Peyer's patch (tissue), 4 donors: ENCODE data around the gene SMIM36.
A peak's percentile ranks its signal among the peaks of the same experiment; 100 is the strongest.

Experiments used
- POLR2A ChIP-seq, 2 donors: fragments of 450-650 bp; IDR thresholded peaks; one replicate each; pipeline ENCODE4 v1.5.1; 2017; ENCODE audit warnings: antibody characterized with exemption in 2 of 2, mild to moderate bottlenecking in 2 of 2, moderate library complexity in 2 of 2
- TF ChIP-seq, protein P1 (sequence below), 6 experiments: fragments of 450-650 bp in 4 of 6; fragments of 200-600 bp in 2 of 6; sonication (generic) in 1 of 6; IDR thresholded peaks; one replicate each; pipeline ENCODE4 v1.5.1; 2017 to 2019; ENCODE audit warnings: antibody characterized with exemption in 6 of 6, mild to moderate bottlenecking in 3 of 6, moderate library complexity in 1 of 6

DNA sequence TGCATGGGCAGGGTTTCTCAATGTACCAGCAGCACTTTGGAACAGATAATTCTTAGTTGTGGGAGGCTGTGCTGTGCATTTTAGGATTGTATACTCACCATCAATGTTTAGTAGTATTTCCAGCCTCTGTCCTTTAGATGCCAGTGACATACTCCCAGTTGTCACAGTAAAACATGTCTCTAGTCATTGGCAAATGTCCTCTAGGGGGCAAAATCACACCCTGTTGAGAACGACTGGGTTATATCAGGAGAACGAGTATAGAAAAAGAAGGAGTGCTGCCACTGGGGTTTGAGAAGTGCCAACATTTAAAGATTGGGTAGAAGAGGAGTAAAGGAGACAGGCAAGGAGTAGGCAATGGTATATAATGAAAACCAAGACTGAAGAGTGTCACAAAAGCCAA, 37.9 kb upstream of the SMIM36 start:
- TF ChIP-seq, protein P1, sequence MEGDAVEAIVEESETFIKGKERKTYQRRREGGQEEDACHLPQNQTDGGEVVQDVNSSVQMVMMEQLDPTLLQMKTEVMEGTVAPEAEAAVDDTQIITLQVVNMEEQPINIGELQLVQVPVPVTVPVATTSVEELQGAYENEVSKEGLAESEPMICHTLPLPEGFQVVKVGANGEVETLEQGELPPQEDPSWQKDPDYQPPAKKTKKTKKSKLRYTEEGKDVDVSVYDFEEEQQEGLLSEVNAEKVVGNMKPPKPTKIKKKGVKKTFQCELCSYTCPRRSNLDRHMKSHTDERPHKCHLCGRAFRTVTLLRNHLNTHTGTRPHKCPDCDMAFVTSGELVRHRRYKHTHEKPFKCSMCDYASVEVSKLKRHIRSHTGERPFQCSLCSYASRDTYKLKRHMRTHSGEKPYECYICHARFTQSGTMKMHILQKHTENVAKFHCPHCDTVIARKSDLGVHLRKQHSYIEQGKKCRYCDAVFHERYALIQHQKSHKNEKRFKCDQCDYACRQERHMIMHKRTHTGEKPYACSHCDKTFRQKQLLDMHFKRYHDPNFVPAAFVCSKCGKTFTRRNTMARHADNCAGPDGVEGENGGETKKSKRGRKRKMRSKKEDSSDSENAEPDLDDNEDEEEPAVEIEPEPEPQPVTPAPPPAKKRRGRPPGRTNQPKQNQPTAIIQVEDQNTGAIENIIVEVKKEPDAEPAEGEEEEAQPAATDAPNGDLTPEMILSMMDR (IDR thresholded peaks at IDR 0.05), result peak in 3 of 6 experiments; percentile 6 to 27 (median 21)
- no peak for TF ChIP-seq POLR2A (IDR thresholded peaks at IDR 0.05)
